ENCODE measurements around the gene SORL1. TPM values are rescaled to one million over a fixed set of nuclear protein-coding genes. Genes with fewer than 3 reads are reported as not detected.

Gene SORL1, protein sequence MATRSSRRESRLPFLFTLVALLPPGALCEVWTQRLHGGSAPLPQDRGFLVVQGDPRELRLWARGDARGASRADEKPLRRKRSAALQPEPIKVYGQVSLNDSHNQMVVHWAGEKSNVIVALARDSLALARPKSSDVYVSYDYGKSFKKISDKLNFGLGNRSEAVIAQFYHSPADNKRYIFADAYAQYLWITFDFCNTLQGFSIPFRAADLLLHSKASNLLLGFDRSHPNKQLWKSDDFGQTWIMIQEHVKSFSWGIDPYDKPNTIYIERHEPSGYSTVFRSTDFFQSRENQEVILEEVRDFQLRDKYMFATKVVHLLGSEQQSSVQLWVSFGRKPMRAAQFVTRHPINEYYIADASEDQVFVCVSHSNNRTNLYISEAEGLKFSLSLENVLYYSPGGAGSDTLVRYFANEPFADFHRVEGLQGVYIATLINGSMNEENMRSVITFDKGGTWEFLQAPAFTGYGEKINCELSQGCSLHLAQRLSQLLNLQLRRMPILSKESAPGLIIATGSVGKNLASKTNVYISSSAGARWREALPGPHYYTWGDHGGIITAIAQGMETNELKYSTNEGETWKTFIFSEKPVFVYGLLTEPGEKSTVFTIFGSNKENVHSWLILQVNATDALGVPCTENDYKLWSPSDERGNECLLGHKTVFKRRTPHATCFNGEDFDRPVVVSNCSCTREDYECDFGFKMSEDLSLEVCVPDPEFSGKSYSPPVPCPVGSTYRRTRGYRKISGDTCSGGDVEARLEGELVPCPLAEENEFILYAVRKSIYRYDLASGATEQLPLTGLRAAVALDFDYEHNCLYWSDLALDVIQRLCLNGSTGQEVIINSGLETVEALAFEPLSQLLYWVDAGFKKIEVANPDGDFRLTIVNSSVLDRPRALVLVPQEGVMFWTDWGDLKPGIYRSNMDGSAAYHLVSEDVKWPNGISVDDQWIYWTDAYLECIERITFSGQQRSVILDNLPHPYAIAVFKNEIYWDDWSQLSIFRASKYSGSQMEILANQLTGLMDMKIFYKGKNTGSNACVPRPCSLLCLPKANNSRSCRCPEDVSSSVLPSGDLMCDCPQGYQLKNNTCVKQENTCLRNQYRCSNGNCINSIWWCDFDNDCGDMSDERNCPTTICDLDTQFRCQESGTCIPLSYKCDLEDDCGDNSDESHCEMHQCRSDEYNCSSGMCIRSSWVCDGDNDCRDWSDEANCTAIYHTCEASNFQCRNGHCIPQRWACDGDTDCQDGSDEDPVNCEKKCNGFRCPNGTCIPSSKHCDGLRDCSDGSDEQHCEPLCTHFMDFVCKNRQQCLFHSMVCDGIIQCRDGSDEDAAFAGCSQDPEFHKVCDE (N-terminal part only)
- 0.56 TPM in 1 of 2 replicates, not detected in the other for total RNA-seq

DNA sequence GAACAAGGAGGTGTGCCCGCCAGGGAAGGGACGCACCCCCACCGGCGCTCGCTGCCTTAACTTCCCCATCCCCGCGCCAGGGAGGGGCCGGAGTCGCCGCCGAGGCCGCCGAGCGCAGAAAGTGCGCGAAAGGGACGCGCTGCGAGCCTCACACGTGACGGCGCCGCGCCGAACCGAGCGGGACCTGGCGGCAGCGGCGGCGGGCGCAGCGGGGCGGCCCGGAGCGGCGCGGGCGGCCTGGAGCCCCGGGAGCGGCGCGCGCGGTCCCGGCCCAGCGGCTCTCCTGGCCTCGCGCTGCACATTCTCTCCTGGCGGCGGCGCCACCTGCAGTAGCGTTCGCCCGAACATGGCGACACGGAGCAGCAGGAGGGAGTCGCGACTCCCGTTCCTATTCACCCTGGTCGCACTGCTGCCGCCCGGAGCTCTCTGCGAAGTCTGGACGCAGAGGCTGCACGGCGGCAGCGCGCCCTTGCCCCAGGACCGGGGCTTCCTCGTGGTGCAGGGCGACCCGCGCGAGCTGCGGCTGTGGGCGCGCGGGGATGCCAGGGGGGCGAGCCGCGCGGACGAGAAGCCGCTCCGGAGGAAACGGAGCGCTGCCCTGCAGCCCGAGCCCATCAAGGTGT, at the start of gene SORL1:
Gene SORL1 (plus strand): TSS at position 329 of the 623 bp plus-strand sequence. CDS start 18 bp downstream, at position 347.

DNA sequence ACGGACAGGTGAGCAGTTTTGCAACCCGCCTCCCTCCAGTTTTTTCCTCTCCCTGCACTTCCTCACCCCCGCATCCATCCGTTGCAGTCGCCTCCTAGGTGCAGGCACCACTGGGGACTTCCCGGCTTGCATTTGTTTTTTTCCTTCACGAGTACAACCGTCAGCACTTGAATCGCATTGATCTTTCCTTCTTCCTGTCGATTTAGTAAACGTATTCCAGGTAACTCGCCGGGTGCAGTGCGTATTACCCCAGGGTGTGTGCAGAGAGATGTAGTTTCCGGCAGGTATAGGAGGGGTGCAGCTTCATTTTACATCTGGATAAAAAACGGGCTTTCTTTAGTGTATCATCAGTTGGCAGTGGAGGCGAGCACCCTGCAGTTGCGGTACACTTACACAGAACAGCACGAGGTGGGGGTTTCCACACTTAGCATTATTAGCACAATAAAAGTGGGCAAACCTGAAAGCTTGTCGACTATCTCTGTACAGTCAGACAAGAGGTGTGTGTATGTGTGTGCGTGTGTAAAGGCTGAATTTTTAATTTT, 566 bp downstream of the SORL1 start, which contains the start of gene SORL1-AS1:
Gene SORL1-AS1 (minus strand): TSS at position 359 of the 542 bp plus-strand sequence.

Other genes starting within 250 kb of the SORL1 start
- gene SC5D, start 159.5 kb upstream of the SORL1 start, total RNA-seq = 28.6 and 28.7 TPM in 2 replicates

Data from cardiac ventricle fibroblast (primary cell).